ENCODE measurements around the gene KANSL3.
A peak's percentile ranks its signal among the peaks of the same experiment; 100 is the strongest.

The KANSL3 gene

GRCh38 chr2:96638144-96639121, at the start of gene KANSL3:
TSS of gene KANSL3 (minus strand) at chr2:96638312. CDS start at chr2:96637135, 1,177 bp downstream.
- no peak for TF ChIP-seq CTCF (IDR thresholded peaks at IDR 0.05; ENCODE audit: low read depth, low read length, missing control alignments)
- peak within 1 kb of the TSS; percentile 78 for H3K4me3 ChIP-seq (ENCODE audit: low read depth, low read length)
- DNase-seq (ENCODE audit: low read depth) = peak; percentile 87
- in situ Hi-C loops (cut with HindIII; ENCODE audit: low sequenced_read_pairs) = no loop called here

GRCh38 chr2:96687266-96687665, 49.2 kb upstream of the KANSL3 start:
- TF ChIP-seq CTCF (IDR thresholded peaks at IDR 0.05; ENCODE audit: low read depth, low read length, missing control alignments) = no peak
- no peak overlapping the region for H3K4me3 ChIP-seq (ENCODE audit: low read depth, low read length)
- DNase-seq (ENCODE audit: low read depth) = no peak
- in situ Hi-C loops (cut with HindIII; ENCODE audit: low sequenced_read_pairs) = no loop called here

- in situ Hi-C loops (cut with HindIII; ENCODE audit: low sequenced_read_pairs) = no loop called here
- DNase-seq (ENCODE audit: low read depth) = no peak
- H3K4me3 ChIP-seq (ENCODE audit: low read depth, low read length) = no peak overlapping the region
- no peak for TF ChIP-seq CTCF (IDR thresholded peaks at IDR 0.05; ENCODE audit: low read depth, low read length, missing control alignments)
These were observed 47.7 kb upstream of the KANSL3 start for GRCh38 chr2:96685577-96686459.

GRCh38 chr2:96684883-96685576, 46.9 kb upstream of the KANSL3 start:
- no peak for TF ChIP-seq CTCF (IDR thresholded peaks at IDR 0.05; ENCODE audit: low read depth, low read length, missing control alignments)
- no peak for DNase-seq (ENCODE audit: low read depth)
- in situ Hi-C loops (cut with HindIII; ENCODE audit: low sequenced_read_pairs) = no loop called here
- H3K4me3 ChIP-seq (ENCODE audit: low read depth, low read length) = no peak overlapping the region

GRCh38 chr2:96683972-96684820, 46.1 kb upstream of the KANSL3 start:
- in situ Hi-C loops (cut with HindIII; ENCODE audit: low sequenced_read_pairs) = no loop called here
- no peak overlapping the region for H3K4me3 ChIP-seq (ENCODE audit: low read depth, low read length)
- no peak for TF ChIP-seq CTCF (IDR thresholded peaks at IDR 0.05; ENCODE audit: low read depth, low read length, missing control alignments)
- no peak for DNase-seq (ENCODE audit: low read depth)
